ENCODE results near the gene ING2.

The ING2 gene

DNA sequence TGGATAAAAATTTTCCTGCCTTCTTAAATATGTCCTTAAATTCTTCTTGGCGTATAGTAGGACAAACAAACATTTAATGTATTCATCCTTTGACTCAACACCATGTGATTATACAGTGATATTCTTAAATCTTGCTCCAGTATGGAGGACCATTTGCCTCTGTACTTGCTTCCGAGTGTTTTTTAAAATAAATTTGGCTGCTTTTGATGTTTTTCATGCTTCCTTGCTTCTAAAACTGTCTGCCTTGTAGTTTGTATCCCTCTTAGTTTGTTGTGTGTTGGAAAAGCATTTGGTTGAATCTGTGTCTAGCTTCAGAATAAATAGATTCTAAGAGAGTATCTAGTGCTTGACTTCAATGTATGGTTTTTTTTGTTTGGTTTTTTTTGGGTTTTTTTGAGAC is 12.3 kb downstream of the ING2 start:
- Mint-ChIP-seq H3K4me1 (no peaks in the 10 kb centered on the region), H3K36me3 (peaks cover 7% of the 10 kb centered on the region), H3K27ac (no peak overlapping the region), H3K4me3 (no peak overlapping the region), H3K9me3 (no peaks in the 10 kb centered on the region)
- DNase-seq (ENCODE audit: low spot score in 2 of 2) (no peak), ATAC-seq (no peak)

DNA sequence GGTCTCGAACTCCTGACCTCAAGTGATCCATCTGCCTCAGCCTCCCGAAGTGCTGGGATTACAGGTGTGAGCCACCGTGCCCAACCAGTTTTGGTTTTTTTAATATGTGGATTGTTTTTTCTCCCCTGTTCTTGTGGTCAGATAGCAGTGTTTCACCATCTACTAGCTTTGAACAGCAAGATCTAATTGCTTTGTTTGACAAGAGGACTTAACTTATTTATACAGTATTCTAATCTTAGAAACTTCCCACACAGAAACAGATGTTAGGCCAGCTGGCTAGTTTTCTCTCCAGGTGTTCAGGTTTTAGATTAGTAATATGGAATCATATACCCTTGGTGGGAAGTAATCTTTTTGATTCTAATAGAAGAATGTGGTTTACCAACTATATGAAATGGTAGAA is 12.9 kb downstream of the ING2 start:
- ATAC-seq (no peak), DNase-seq (ENCODE audit: low spot score in 2 of 2) (no peak)
- Mint-ChIP-seq H3K36me3 (peaks cover under 1% of the 10 kb centered on the region), H3K9me3 (no peaks in the 10 kb centered on the region), H3K4me1 (no peaks in the 10 kb centered on the region), H3K4me3 (no peak overlapping the region), H3K27ac (no peak overlapping the region)

DNA sequence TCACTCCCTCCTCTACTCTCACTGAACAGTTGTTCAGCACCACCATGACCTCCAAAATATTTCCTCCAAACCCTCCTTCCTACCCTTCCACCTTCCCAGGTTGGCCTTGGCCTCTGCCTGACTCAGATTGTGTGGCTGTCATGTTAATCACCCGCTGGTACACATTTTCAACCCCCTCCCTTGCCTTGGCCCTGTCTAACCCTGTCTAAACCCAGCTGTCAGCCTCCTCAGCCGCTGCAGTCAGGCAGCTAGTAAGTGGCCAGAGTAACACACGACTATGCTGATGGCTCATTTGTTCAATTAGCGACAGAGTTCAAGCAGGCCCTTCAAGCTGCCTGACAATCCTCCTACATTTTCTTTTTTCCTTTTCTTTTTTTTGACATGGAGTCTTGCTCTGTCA is 18.0 kb downstream of the ING2 start:
- Mint-ChIP-seq H3K27ac (no peak overlapping the region), H3K36me3 (no peaks in the 10 kb centered on the region), H3K4me1 (no peaks in the 10 kb centered on the region), H3K9me3 (no peaks in the 10 kb centered on the region), H3K4me3 (no peak overlapping the region)
- DNase-seq (ENCODE audit: low spot score in 2 of 2) (no peak), ATAC-seq (no peak)

DNA sequence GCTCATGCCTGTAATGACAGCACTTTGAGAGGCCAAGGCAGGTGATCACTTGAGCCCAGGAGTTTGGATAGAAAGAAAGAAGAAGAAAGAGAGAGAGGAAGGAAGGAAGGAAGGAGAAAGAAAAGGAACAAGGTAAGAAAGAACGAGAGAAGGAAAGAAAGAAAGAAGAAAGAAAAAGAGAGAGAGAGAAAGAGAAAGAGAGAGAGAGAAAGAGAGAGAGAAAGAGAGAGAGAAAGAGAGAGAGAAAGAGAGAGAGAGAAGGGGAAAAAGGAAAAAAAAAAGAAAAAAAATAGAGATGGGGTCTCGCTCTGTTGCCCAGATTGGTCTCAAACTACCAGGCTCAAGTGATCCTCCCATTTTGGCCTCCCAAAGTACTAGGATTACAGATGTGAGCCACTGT is 22.5 kb downstream of the ING2 start:
- ATAC-seq (no peak), DNase-seq (ENCODE audit: low spot score in 2 of 2) (no peak)
- no peak overlapping the region for H3K27ac Mint-ChIP-seq
- no peak overlapping the region for H3K4me3 Mint-ChIP-seq
- no peaks in the 10 kb centered on the region for H3K4me1 Mint-ChIP-seq
- H3K36me3 Mint-ChIP-seq, result no peaks in the 10 kb centered on the region
- H3K9me3 Mint-ChIP-seq, result no peaks in the 10 kb centered on the region

DNA sequence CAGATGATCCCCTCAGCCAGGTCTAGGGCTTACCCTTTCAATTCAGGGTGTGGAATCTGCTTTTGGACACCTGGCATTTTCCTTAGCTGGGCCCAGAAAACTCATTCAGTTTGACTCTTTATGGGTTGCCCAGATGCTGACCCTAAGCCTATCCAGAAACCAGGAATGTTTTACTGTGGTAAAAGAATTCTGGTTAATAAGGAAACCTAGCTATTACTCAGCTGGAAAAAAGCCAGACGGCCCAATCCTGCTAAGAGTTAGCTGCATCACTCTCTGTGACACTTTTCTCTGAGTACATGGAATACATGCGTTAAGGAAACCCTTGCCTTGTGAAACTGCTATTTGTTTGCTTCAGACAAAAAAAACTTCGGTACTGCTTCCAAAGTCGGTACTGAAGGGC is 28.0 kb downstream of the ING2 start:
- DNase-seq (ENCODE audit: low spot score in 2 of 2) (no peak), ATAC-seq (no peak)
- H3K27ac Mint-ChIP-seq, result no peak overlapping the region
- H3K9me3 Mint-ChIP-seq, result no peaks in the 10 kb centered on the region
- H3K36me3 Mint-ChIP-seq, result no peaks in the 10 kb centered on the region
- H3K4me3 Mint-ChIP-seq, result no peak overlapping the region
- H3K4me1 Mint-ChIP-seq, result no peaks in the 10 kb centered on the region

DNA sequence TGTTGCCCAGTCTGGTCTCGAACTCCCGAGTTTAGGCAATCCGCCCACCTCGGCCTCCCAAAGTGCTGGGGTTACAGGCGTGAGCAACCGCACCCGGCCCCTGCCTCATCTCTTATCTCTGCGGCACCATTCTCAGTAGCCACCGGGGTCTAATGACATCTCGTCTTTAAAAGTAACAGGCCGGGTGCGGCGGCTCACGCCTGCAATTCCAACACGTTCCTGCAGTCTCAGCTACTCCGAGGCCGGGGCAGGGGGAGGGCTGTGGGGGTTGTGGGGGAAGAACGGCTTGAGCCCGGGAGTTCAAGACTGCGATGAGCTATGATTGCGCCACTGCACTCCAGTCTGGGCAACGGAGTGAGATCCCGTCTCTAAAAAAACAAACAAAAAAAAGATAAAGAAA is 28.8 kb downstream of the ING2 start:
- no peak for ATAC-seq
- H3K4me1 Mint-ChIP-seq, result no peaks in the 10 kb centered on the region
- H3K4me3 Mint-ChIP-seq, result no peak overlapping the region
- H3K27ac Mint-ChIP-seq, result no peak overlapping the region
- DNase-seq (ENCODE audit: low spot score in 2 of 2), result no peak
- H3K9me3 Mint-ChIP-seq, result no peaks in the 10 kb centered on the region
- H3K36me3 Mint-ChIP-seq, result no peaks in the 10 kb centered on the region

DNA sequence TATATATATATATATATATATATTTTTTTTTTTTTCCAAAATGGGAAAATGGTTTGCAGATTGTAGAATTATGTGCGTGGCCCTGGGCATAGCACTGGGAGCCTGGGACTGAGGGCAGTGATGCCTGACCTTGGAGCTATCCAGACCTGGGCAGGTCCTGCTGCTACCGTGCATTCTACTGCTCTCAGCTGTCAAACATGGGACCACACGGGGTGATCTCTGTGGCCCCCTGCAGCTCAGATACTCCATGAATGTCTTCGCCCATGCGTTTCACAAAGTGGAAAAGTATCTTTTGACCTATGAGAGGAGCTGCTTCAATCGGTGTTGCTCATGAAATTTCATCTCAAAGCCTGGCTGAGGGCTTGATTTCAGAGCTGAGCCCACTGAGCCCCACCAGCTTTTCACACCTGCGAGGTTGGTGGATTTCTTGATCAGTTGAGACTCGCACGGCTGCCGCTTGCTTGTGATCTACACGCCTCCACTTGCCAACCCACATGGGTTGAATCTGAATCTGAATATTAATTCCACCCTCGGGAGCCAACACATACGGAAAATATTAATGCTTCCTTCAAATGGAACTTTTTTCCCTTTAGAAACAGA is 35.7 kb downstream of the ING2 start:
- DNase-seq (ENCODE audit: low spot score in 2 of 2) (no peak), ATAC-seq (no peak)
- Mint-ChIP-seq H3K4me3 (no peak overlapping the region), H3K4me1 (peaks cover 6% of the 10 kb centered on the region), H3K36me3 (no peaks in the 10 kb centered on the region), H3K27ac (no peak overlapping the region), H3K9me3 (peaks cover 6% of the 10 kb centered on the region)

DNA sequence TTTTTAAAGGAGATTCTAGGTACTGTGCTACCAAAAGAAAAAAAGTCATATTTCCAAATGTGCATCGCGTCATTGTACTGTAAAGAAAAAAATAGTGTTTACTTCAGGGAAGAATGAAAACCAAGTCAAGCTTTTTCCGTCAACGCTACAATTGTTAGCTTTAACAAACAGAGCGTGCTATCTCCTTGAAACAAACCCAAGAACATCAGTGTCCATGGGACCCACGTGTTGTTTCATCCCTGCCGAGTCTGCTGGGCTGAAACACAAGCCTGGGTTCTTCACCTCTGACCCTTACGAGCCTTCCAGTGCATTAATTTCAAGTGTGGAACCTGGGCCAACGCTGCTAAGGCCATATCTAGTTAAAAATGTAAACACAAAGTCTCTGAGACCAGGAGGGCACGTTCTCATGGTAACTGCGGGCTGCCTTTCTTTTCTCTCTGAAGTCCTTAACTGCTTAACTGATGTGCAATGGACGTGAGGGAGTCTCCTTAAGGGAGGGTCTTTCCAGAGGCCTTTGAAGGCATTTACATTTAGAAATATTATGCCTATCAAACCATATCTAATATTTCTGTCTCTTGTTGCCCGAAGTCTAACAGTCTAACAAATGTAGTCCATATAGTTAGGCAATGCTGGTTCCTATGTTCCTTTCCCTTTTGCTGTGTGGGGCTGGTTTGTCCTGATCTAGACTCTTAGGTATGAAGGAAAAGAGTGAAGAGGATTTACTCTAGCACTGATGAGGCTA is 36.3 kb downstream of the ING2 start:
- no peak overlapping the region for H3K4me3 Mint-ChIP-seq
- no peak overlapping the region for H3K27ac Mint-ChIP-seq
- H3K4me1 Mint-ChIP-seq, result peaks cover 6% of the 10 kb centered on the region
- no peak for DNase-seq (ENCODE audit: low spot score in 2 of 2)
- H3K36me3 Mint-ChIP-seq, result no peaks in the 10 kb centered on the region
- H3K9me3 Mint-ChIP-seq, result peaks cover 6% of the 10 kb centered on the region
- no peak for ATAC-seq

DNA sequence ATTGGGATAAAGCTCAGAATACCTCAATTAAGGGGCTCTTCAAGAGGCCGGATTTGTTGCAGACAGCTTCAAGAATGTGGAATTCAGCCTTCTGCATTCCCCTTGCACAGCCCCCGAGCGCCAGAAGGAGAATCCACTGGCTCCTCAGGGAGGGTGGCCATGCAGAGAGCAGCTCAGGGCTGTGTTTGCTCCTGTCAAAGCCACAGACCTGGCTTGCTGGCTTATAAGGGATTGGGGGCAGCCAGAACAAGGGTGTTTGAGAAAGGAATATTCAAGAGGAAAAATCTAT is 36.8 kb downstream of the ING2 start:
- no peaks in the 10 kb centered on the region for H3K36me3 Mint-ChIP-seq
- H3K4me1 Mint-ChIP-seq, result peaks cover 6% of the 10 kb centered on the region
- peaks cover 6% of the 10 kb centered on the region for H3K9me3 Mint-ChIP-seq
- ATAC-seq (no peak), DNase-seq (ENCODE audit: low spot score in 2 of 2) (no peak)
- no peak overlapping the region for H3K4me3 Mint-ChIP-seq
- H3K27ac Mint-ChIP-seq, result no peak overlapping the region

DNA sequence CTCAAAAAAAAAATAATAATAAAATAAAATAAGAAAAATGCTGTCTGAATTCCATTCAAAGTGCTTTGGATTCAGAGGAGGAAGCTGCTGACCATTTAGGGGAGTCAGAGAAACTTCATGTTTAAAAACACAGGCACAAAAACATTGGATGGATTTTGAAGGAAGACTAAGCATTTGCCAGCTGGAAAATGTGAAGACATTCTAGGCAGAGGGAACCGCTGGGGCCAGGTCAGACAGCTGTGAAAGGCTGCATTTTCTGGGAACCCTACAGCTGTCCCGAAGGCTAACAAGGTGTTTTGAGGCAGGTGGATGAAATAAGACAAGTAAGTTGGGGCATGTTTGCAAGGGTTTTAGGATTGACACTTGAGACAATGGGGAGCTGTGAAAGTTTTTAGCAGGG is 38.6 kb downstream of the ING2 start:
- Mint-ChIP-seq H3K4me1 (peaks cover 6% of the 10 kb centered on the region), H3K9me3 (peaks cover 6% of the 10 kb centered on the region), H3K4me3 (no peak overlapping the region), H3K27ac (no peak overlapping the region), H3K36me3 (no peaks in the 10 kb centered on the region)
- no peak for ATAC-seq
- no peak for DNase-seq (ENCODE audit: low spot score in 2 of 2)

DNA sequence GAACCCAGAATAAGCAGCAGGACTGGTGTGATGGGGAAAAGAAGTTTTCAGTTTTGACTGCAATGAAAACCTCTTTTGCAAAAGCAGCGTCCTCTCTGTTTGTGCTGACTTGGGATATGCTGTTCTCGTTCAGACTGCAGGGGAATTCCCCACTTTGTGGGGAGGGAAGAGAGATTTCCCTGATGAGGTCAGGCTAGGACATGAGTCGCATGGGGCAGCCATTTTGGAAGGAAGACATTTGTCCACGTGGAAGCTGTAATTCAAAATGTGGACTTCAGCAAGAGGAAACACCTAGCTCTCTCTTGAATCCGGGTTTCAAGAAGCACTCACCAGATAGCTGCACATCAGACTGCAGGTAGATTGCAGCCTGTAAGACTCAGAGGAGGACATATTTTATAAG is 39.3 kb downstream of the ING2 start:
- Mint-ChIP-seq H3K4me1 (peaks cover 11% of the 10 kb centered on the region), H3K27ac (no peak overlapping the region), H3K9me3 (peaks cover 6% of the 10 kb centered on the region), H3K4me3 (no peak overlapping the region), H3K36me3 (no peaks in the 10 kb centered on the region)
- DNase-seq (ENCODE audit: low spot score in 2 of 2), result no peak
- peak; percentile 60 for ATAC-seq

DNA sequence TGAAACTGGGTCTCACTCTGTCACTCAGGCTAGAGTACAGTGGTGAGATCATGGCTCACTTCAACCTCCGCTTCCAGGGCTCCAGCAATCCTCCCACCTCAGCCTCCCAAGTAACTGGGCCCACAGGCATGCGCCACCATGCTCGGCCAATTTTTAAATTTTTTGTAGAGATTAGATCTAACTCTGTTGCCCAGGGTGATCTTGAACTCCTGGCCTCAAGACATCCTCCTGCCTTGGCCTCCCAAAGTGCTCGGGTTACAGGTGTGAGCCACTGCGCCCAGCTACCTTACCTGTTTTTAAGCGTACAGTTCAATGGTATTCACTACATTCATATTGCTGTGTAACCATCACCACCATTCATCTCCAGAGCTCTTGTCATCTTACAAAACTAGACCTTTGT is 41.5 kb downstream of the ING2 start:
- no peak overlapping the region for H3K27ac Mint-ChIP-seq
- no peaks in the 10 kb centered on the region for H3K36me3 Mint-ChIP-seq
- H3K9me3 Mint-ChIP-seq, result peaks cover 6% of the 10 kb centered on the region
- no peak for ATAC-seq
- H3K4me1 Mint-ChIP-seq, result peaks cover 24% of the 10 kb centered on the region
- no peak for DNase-seq (ENCODE audit: low spot score in 2 of 2)
- no peak overlapping the region for H3K4me3 Mint-ChIP-seq

DNA sequence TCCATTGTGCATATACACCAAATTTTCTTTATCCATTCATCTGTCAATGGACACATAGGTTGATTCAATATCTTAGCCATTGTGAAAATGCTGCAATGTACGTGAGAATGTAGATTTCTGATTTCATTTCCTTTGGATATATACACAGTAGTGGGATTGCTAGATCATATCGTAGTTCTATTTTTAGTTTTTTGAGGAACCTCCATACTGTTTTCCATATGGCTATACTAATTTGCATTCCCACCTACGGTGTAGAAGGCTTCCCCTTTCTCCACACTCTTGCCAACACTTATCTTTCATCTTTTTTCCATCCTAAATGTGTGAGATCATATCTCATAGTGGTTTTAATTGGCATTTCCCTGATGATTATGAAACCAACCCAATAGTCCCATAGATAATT is 43.4 kb downstream of the ING2 start:
- H3K27ac Mint-ChIP-seq, result no peak overlapping the region
- no peak overlapping the region for H3K4me3 Mint-ChIP-seq
- ATAC-seq, result no peak
- H3K9me3 Mint-ChIP-seq, result peaks cover 13% of the 10 kb centered on the region
- DNase-seq (ENCODE audit: low spot score in 2 of 2), result no peak
- peaks cover 32% of the 10 kb centered on the region for H3K4me1 Mint-ChIP-seq
- peaks cover 7% of the 10 kb centered on the region for H3K36me3 Mint-ChIP-seq

DNA sequence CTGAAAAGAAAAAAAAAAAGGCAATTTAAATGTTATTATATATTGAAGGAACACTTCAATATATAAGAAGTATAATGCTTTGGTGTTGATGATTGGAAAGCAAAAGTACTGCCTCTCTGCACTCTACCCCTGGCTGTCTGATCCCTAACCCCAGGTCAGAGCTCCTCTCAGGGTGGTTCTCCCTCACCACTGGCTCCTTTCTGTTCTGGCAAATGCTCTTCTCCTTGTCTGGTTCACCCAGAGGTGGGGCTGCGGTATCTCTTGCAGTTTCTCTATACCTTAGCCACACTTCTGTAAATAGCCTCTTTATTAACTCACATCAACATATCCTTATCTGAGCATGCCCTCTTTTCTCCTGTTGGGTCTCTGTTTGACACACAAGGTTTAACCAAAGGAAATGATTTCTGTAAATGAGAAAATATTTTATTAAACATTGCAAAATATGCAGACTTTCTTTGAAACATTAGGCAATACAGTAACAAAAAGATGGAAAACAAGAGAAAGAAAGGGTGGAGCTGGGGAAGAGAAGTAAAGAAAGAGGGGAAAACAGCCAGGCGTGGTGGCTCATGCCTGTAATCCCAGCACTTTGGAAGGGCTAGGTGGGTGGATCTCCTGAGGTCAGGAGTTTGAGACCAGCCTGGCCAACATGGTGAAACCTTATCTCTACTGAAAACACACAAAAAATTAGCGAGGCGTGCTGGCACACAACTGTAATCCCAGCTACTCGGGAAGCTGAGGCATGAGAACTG is 45.7 kb downstream of the ING2 start:
- no peak for DNase-seq (ENCODE audit: low spot score in 2 of 2)
- H3K9me3 Mint-ChIP-seq, result peaks cover 8% of the 10 kb centered on the region
- H3K4me1 Mint-ChIP-seq, result peaks cover 26% of the 10 kb centered on the region
- H3K27ac Mint-ChIP-seq, result no peak overlapping the region
- H3K4me3 Mint-ChIP-seq, result no peak overlapping the region
- no peak for ATAC-seq
- peaks cover 13% of the 10 kb centered on the region for H3K36me3 Mint-ChIP-seq

DNA sequence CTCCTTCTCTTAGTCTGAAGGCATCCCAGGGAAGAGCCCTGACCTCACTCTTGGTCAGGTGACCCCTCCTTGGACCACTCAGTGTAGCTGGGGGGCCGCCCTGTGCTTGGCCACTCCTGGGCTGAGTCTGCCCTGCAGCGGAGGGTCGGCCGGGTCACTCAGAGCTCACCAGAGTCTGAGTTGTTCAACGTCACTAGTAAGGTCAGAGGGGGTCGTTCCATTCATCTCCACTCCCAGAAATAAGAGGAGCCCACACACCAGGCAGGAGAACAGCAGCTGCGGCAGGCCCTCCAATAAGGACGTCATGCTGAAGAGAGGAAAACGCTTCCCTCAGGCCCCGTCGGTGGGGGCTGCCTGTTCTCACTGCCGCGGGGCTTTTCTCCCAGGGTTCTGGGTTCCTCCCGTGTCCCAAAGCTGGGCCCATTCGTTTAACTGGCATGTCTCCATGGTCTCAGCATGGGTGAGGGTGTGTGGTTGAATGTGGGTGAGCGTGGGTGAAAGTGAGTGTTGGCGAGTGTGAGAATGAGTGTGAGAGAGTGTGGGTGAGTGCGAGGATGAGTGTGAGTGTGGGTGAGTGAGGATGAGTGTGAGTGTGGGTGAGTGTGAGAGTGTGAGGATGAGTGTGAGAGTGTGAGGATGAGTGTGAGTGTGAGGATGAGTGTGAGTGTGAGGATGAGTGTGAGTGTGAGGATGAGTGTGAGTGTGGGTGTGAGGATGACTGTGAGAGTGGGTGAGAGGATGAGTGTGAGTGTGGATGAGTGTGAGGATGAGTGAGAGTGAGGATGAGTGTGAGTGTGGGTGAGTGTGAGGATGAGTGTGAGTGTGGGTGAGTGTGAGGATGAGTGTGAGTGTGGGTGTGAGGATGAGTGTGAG is 47.7 kb downstream of the ING2 start:
- peaks cover 8% of the 10 kb centered on the region for H3K9me3 Mint-ChIP-seq
- H3K4me3 Mint-ChIP-seq, result no peak overlapping the region
- peaks cover 13% of the 10 kb centered on the region for H3K36me3 Mint-ChIP-seq
- no peak for ATAC-seq
- peak overlapping the region; percentile 88 for H3K27ac Mint-ChIP-seq
- DNase-seq (ENCODE audit: low spot score in 2 of 2), result no peak
- H3K4me1 Mint-ChIP-seq, result peaks cover 26% of the 10 kb centered on the region

All from stimulated activated effector memory CD8-positive, alpha-beta T cell treated with anti-CD3 and anti-CD28 coated beads, Interleukin-12 subunit alpha, Interleukin-12 subunit beta, amount 100 ng/mL, for 72 hours (primary cell).